RPMI8226 (cell line): Measurements from ENCODE around the gene RBM25.
"Not testable (repeated sequence)": the region's sequence is repeated elsewhere in the genome, so short reads cannot be mapped to it uniquely, and the experiment has no call there.

Experiments used
- DNase-seq: peaks from one replicate; pipeline ENCODE4 v3.0.0-alpha.2; 2015

RBM25 gene

DNA sequence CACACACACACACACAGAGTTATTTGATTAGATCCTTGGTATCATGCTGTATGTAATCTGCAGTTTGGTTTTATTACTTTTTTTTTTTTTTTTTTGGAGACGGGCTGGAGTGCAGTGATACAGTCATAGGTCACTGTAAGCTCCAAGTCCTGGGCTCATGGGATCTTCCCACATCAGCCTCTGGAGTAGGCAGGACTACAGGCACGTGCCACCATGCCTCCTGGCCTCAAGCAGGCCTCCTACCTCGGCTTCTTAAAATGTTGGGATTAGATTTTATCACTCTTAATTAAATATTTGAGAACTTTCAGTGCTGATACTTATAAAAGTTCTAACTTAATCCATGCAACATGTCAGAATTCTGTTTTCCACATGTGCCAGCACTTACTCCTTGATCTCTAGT, 46.7 kb downstream of the RBM25 start:
- DNase-seq, result no peak

DNA sequence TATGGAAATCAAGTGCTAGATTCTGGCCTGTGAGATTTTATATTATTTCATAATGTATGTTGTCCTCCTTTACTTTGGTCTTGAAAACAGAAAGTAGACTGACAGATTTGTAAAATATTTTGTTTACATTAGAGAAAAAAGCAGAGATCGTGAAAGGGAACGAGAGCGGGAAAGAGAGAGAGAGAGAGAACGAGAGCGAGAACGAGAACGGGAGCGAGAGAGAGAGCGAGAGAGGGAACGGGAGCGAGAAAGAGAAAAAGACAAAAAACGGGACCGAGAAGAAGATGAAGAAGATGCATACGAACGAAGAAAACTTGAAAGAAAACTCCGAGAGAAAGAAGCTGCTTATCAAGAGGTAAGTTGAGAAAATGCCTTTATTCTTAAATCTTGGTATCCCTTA, 47.4 kb downstream of the RBM25 start:
- DNase-seq, result no peak

DNA sequence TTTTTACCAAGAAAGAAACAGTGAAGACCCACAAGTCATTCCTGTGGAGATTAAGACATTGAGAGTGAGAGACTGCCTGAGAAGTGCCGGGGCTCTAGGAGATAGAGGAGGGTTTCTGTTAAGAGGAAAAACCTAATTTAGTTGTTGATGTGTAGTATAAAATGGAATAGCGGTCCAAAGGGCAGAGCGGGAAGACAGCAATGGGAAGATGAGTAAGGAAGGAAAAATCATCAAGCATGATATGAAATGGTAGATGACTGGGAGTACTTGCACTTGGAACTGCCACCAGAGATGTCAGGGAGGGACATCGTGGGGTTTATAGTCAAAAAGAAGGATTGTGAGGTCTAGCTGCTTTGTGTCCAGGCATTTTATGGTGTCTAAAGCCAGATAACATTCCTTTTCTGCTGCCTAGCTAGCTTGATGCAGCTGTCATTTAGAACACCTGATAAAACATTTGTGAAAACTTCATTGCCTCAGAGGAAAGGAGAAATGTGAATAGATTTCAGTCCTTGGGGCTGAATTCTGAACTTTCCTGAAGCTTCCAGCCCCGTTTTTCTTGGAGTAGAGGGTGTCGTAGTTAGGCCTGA, 57.8 kb downstream of the RBM25 start:
- DNase-seq, result no peak

DNA sequence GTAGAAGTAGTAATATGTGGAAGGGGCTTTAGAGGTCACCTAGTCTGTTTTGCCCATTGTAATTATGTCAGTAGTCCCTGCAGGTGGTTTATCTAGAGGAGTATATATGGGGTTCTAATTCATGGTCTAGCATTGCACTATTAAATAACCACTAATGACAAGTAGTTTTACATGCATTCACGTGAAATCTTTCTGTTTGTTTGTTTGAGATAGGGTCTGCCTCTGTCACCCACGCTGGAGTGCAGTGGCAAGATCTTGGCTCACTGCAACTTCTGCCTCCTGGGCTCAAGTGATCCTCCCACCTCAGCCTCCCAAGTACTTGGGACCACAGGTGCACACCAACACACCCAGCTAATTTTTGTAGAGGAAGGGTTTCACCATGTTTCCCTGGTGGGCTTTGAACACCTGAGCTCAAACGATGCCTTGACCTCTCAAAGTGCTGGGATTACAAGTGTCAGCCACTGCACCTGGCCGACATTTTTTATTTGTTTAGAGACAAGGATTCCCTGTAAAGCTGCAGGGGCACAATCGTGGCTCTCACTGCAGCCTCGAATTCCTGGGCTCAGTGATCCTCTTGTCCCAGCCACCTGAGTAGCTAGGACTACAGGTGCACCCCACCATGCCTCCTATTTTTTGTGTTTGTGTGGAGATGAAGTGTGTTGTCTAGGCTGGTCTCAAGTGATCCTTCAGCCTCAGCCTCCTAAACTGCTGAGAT, 66.0 kb downstream of the RBM25 start:
- no peak for DNase-seq

DNA sequence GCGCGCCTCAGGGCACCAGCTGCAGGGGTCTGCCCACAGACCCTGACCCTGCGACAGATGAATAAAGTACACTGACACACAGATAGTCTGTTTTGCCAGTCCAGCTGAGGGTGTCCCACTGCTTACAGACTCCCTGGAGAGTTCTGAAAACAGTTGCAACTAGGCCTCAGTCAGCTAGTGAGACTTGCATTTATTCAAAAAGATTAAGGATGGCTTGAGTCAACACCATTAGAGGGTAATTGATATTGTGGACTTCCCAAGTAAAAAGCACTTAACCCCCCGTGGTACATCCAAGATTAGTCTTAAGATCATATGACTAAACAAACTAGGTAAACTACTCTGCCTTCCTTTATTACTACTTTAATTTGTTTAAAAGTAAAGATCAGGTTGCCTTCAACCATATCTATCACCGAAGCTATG, 66.8 kb downstream of the RBM25 start:
- no peak for DNase-seq

- no peak for DNase-seq
Measured at GRCh38 chr14:73125746-73126145, 67.4 kb downstream of the RBM25 start.

DNA sequence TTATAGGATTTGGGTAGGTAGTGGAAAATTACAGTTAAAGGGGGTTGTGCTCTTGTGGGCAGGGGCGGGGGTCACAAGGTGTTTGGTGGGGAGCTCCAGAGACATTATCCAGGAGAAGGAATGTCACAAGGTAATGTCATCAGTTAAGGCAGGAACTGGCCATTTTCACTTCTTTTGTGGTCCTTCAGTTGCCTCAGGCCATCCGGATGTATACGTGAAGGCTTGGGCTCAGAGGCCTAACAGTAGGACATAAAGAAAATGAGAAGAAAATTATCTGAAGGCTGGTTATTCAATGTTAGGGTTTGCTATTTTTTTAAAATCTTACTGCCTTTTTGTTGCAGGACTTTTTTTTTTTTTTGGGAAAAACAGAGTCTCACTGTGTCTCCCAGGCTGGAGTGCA, 75.5 kb downstream of the RBM25 start:
- DNase-seq, result no peak

- no peak for DNase-seq
Measured at GRCh38 chr14:73136085-73136386, 77.7 kb downstream of the RBM25 start.

DNA sequence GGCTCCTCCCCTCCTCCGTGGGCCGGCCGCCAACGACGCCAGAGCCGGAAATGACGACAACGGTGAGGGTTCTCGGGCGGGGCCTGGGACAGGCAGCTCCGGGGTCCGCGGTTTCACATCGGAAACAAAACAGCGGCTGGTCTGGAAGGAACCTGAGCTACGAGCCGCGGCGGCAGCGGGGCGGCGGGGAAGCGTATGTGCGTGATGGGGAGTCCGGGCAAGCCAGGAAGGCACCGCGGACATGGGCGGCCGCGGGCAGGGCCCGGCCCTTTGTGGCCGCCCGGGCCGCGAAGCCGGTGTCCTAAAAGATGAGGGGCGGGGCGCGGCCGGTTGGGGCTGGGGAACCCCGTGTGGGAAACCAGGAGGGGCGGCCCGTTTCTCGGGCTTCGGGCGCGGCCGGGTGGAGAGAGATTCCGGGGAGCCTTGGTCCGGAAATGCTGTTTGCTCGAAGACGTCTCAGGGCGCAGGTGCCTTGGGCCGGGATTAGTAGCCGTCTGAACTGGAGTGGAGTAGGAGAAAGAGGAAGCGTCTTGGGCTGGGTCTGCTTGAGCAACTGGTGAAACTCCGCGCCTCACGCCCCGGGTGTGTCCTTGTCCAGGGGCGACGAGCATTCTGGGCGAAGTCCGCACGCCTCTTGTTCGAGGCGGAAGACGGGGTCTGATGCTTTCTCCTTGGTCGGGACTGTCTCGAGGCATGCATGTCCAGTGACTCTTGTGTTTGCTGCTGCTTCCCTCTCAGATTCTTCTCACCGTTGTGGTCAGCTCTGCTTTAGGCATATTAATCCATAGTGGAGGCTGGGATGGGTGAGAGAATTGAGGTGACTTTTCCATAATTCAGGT, 78.3 kb downstream of the RBM25 start, which contains the start of gene PSEN1:
PSEN1 (plus strand) TSS at position 121 of the 839 bp plus-strand sequence. CDS start 11,513 bp downstream, outside the sequence.
- DNase-seq, result peak; percentile 92

- no peak for DNase-seq
Measured at GRCh38 chr14:73140811-73141323, 82.5 kb downstream of the RBM25 start.

DNA sequence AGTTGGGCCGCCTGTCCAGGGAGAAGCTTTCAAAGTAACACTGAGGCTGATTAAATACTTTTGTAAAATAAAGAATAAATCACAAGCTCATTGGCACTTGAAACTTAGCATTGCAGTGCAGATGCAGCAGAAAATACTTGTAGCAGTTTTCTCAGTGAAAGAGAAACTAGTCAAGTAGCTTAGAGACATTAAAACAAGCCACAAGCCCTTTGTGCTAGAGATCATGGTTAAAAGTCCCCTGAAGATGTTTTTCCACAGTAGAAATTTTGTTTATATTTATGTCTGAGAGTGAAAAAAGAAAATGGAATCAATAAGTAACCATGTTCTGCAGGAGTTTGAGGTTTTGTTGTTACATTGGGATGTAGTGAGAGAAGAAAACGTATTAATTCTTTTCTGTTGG, 83.9 kb downstream of the RBM25 start:
- no peak for DNase-seq

DNA sequence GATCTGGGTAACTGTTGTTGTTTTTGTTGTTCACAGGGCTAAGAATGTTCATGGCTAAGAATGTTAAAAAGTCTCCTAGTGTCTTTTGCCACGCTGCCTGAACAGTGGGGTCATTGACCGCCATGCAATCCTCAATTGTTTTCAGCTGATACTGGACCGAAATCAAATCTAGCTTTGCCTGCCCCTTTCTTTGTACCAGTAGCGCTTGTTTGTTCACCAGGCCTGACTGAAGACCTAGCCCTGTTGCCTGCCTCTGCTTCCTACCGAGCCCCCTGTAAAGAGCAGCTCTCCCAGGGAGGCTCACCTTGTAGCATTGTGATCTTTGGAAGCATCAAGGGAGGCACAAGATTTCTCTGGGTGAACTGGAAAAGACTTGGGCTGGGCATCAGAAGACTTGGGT, 84.7 kb downstream of the RBM25 start:
- no peak for DNase-seq

DNA sequence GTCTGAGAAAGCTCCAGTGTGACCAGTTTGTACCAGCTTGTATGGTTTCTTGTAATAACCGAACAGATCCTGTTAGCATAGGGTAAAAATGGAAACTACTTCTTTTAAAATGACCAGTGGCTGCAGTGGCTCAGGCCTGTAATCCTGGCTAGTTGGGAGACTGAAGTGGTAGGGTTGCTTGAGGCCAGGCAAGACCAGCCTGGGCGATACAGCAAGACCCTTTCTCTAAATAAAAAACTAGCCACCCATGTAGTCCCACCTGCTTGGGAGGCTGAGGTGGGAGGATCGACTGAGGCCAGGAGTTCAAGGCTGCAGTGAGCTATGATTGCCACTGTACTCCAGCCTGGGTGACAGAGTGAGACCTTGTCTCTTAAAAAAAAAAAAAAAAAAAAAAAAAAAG, 85.3 kb downstream of the RBM25 start:
- DNase-seq, result no peak

GRCh38 chr14:73145371-73145770, 87.0 kb downstream of the RBM25 start:
- DNase-seq, result no peak

- no peak for DNase-seq
Measured at GRCh38 chr14:73146111-73146510, 87.8 kb downstream of the RBM25 start.

DNA sequence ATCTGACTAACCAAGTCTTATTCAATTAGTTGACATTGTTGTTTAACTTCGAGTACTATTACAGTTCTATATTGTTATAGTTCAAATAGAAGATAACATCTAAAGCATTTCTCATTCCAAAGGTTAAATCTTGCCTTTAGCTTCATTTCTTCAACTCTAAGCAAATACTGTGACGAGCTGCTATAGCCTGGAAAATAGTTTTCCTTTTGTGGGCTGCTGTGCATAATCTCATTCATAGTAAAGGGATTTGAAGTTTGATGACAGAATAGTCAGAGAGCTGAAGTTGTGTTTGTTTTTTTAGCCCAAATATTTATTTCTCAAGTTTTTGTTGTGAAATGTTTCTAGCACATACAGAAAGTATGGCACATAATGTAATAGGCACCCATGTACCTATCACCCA, 91.4 kb downstream of the RBM25 start:
- DNase-seq, result no peak

DNA sequence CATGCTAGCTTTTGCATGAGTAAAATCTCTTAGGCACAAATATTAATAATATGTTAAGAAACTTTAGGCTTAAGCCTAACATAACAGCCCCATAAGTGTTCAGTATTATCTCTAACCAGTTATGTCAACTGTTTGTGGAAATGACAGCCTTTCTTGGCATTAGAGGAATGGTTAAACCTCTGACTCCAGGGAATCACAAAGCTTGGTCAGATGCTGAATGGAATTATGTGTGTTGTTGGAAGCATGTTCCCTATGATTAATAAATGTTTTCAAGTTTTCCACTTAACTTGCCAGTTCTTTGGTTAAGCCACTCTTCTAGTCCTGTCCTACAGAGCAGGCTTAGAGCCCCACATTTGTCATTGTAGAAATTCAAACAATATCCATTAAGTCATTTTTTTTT, 94.9 kb downstream of the RBM25 start:
- DNase-seq, result no peak

DNA sequence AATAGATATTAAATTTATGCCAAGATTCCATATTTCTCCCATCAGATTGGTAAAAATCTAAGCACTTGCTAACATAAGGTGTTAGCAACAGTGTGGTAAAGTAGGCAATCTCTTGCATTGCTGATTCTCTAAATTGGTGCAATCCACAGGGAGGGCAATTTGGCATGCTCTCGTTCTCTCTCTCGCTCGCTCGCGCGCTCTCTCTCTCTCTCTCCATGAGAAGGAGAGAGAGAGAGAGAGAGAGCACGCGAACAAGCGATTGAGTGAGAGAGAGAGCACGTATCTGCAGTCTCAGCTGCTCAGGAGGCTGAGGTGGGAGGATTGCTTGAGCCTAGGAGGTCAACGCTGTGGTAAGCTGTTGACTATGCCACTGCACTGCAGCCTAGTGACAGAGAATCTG, 103.9 kb downstream of the RBM25 start:
- no peak for DNase-seq

GRCh38 chr14:73166399-73166798, 108.1 kb downstream of the RBM25 start:
- DNase-seq, result no peak

- no peak for DNase-seq
Measured at GRCh38 chr14:73167727-73168126, 109.4 kb downstream of the RBM25 start.

- no peak for DNase-seq
Measured at GRCh38 chr14:73168274-73168673, 109.9 kb downstream of the RBM25 start.

- DNase-seq, result no peak
Measured at GRCh38 chr14:73168691-73169090, 110.4 kb downstream of the RBM25 start.

DNA sequence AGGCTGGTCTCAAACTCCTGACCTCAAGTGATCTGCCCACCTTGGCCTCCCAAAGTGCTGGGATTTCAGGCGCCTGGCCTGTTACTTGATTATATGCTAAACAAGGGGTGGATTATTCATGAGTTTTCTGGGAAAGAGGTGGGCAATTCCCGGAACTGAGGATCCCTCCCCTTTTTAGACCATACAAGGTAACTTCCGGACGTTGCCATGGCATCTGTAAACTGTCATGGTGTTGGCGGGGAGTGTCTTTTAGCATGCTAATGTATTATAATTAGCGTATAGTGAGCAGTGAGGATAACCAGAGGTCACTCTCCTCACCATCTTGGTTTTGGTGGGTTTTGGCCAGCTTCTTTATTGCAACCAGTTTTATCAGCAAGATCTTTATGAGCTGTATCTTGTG, 111.5 kb downstream of the RBM25 start:
- not testable (repeated sequence) for DNase-seq

DNA sequence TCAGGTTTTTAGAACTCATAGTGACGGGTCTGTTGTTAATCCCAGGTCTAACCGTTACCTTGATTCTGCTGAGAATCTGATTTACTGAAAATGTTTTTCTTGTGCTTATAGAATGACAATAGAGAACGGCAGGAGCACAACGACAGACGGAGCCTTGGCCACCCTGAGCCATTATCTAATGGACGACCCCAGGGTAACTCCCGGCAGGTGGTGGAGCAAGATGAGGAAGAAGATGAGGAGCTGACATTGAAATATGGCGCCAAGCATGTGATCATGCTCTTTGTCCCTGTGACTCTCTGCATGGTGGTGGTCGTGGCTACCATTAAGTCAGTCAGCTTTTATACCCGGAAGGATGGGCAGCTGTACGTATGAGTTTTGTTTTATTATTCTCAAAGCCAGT, 112.4 kb downstream of the RBM25 start:
- no peak for DNase-seq
